ENCODE measurements around the gene EPSTI1. TPM values are rescaled to one million over a fixed set of nuclear protein-coding genes. Genes with fewer than 3 reads are reported as not detected.
A peak's percentile ranks its signal among the peaks of the same experiment; 100 is the strongest.
"Not testable (repeated sequence)": the region's sequence is repeated elsewhere in the genome, so short reads cannot be mapped to it uniquely, and the experiment has no call there.

The EPSTI1 gene
- total RNA-seq, result 10 to 100 TPM; 11.4 to 12.8 TPM
- polyA plus RNA-seq, result 10 to 100 TPM; 10.1 to 10.8 (median 10.8) TPM
- 14.1 to 21.2 (median 18.1) reads per million in 6 experiments for total RNA-seq

- ATAC-seq (peak; percentile 83 to 84), DNase-seq (peak; percentile 38 to 84 (median 68))
- Mint-ChIP-seq H3K36me3 (peaks cover 0 to 13% (median 0%) of the 10 kb centered on the region in 3 donors), H3K4me1 (peaks cover 17 to 59% (median 38%) of the 10 kb centered on the region in 4 donors), H3K9me3 (no peaks in the 10 kb centered on the region), H3K27ac (peak within 1 kb of the TSS; percentile 99 to 100 (median 99)), H3K27me3 (no peaks in the 10 kb centered on the region), H3K4me3 (peak within 1 kb of the TSS; percentile 88 to 97 (median 96))
- POLR2A ChIA-PET, result interaction anchor here (0.6 to 3.8 kb wide), 10 partner anchors 11 to 161 kb away, joined by 3 to 26 read pairs (median 3); partner anchors contain the start of gene DNAJC15
These were observed at the start of gene EPSTI1 for GRCh38 chr13:42991898-42992763. EPSTI1 (minus strand) TSS chr13:42992241; CDS start chr13:42992165, 76 bp downstream.

GRCh38 chr13:43041369-43041921 is 49.4 kb upstream of the EPSTI1 start:
- Mint-ChIP-seq H3K4me3 (no peak overlapping the region), H3K4me1 (peaks cover 22 to 68% (median 55%) of the 10 kb centered on the region in 4 donors), H3K9me3 (no peaks in the 10 kb centered on the region), H3K27me3 (no peaks in the 10 kb centered on the region), H3K36me3 (peaks cover 0 to 24% (median 16%) of the 10 kb centered on the region in 3 donors), H3K27ac (peak overlapping the region in 4 of 10 donors; percentile 2 to 40 (median 6))
- no peak for ATAC-seq
- POLR2A ChIA-PET, result no interaction called here
- no peak for DNase-seq

GRCh38 chr13:43040581-43041368 is 48.7 kb upstream of the EPSTI1 start:
- peaks cover 21 to 67% (median 50%) of the 10 kb centered on the region in 4 donors for H3K4me1 Mint-ChIP-seq
- H3K36me3 Mint-ChIP-seq, result peaks cover 0 to 21% (median 13%) of the 10 kb centered on the region in 3 donors
- ATAC-seq, H3K9me3 Mint-ChIP-seq, POLR2A ChIA-PET, H3K27me3 Mint-ChIP-seq, DNase-seq: not testable (repeated sequence)
- H3K4me3 Mint-ChIP-seq, result peak overlapping the region in 1 of 10 donors; percentile 11
- peak overlapping the region in 4 of 10 donors; percentile 35 to 65 (median 48) for H3K27ac Mint-ChIP-seq

GRCh38 chr13:43039966-43040365 is 47.9 kb upstream of the EPSTI1 start:
- ATAC-seq (no peak), DNase-seq (no peak)
- H3K27me3 Mint-ChIP-seq, result no peaks in the 10 kb centered on the region
- POLR2A ChIA-PET, result no interaction called here
- peaks cover 17 to 62% (median 44%) of the 10 kb centered on the region in 4 donors for H3K4me1 Mint-ChIP-seq
- H3K9me3 Mint-ChIP-seq, result no peaks in the 10 kb centered on the region
- H3K36me3 Mint-ChIP-seq, result peaks cover 0 to 21% (median 17%) of the 10 kb centered on the region in 3 donors
- H3K27ac Mint-ChIP-seq, result peak overlapping the region in 1 of 10 donors; percentile 31
- H3K4me3 Mint-ChIP-seq, result no peak overlapping the region

- Mint-ChIP-seq H3K36me3 (peaks cover 4 to 35% (median 33%) of the 10 kb centered on the region in 3 donors), H3K4me1 (peaks cover 8 to 51% (median 24%) of the 10 kb centered on the region in 4 donors), H3K27me3 (no peaks in the 10 kb centered on the region), H3K9me3 (peaks cover 0 to 4% (median 0%) of the 10 kb centered on the region in 9 donors), H3K4me3 (no peak overlapping the region), H3K27ac (no peak overlapping the region)
- DNase-seq (no peak), ATAC-seq (no peak)
- POLR2A ChIA-PET, result interaction anchor here (0.6 kb wide), 1 partner anchor 8 kb away, joined by 3 read pairs; no protein-coding TSS in a partner anchor
These were observed 44.6 kb upstream of the EPSTI1 start for GRCh38 chr13:43036351-43037250.

GRCh38 chr13:43033038-43033437 is 41.0 kb upstream of the EPSTI1 start:
- POLR2A ChIA-PET, result interaction anchor here (1.0 kb wide), 1 partner anchor 9 kb away, joined by 3 read pairs; no protein-coding TSS in a partner anchor
- Mint-ChIP-seq H3K9me3 (peaks cover 0 to 4% (median 0%) of the 10 kb centered on the region in 9 donors), H3K4me1 (peaks cover 16 to 45% (median 25%) of the 10 kb centered on the region in 4 donors), H3K27me3 (no peaks in the 10 kb centered on the region), H3K36me3 (peaks cover 4 to 37% (median 31%) of the 10 kb centered on the region in 3 donors), H3K27ac (no peak overlapping the region), H3K4me3 (no peak overlapping the region)
- ATAC-seq (no peak), DNase-seq (no peak)

GRCh38 chr13:43031881-43032280 is 39.8 kb upstream of the EPSTI1 start:
- peaks cover 4 to 40% (median 33%) of the 10 kb centered on the region in 3 donors for H3K36me3 Mint-ChIP-seq
- no peaks in the 10 kb centered on the region for H3K27me3 Mint-ChIP-seq
- ATAC-seq (no peak), DNase-seq (no peak)
- H3K4me3 Mint-ChIP-seq, result no peak overlapping the region
- H3K27ac Mint-ChIP-seq, result peak overlapping the region in 1 of 10 donors; percentile 3
- POLR2A ChIA-PET, result interaction anchor here (1.0 kb wide), 1 partner anchor 26 kb away, joined by 3 read pairs; no protein-coding TSS in a partner anchor
- peaks cover 16 to 47% (median 25%) of the 10 kb centered on the region in 4 donors for H3K4me1 Mint-ChIP-seq
- H3K9me3 Mint-ChIP-seq, result peaks cover 0 to 4% (median 0%) of the 10 kb centered on the region in 9 donors

- ATAC-seq, result no peak
These were observed 38.5 kb upstream of the EPSTI1 start for GRCh38 chr13:43030548-43030947.

GRCh38 chr13:43026262-43026661 is 34.2 kb upstream of the EPSTI1 start:
- ATAC-seq (no peak), DNase-seq (no peak)
- Mint-ChIP-seq H3K36me3 (peaks cover 0 to 18% (median 11%) of the 10 kb centered on the region in 3 donors), H3K9me3 (no peaks in the 10 kb centered on the region), H3K27me3 (no peaks in the 10 kb centered on the region), H3K4me3 (peak overlapping the region in 2 of 10 donors; percentile 2 to 10), H3K4me1 (peaks cover 24 to 49% (median 35%) of the 10 kb centered on the region in 4 donors), H3K27ac (peak overlapping the region in 2 of 10 donors; percentile 11 to 40)
- POLR2A ChIA-PET, result no interaction called here

More at GRCh38 chr13:43030548-43030947, 38.5 kb upstream of the EPSTI1 start:
- peak overlapping the region in 1 of 10 donors; percentile 46 for H3K27ac Mint-ChIP-seq
- H3K4me1 Mint-ChIP-seq, result peaks cover 14 to 46% (median 27%) of the 10 kb centered on the region in 4 donors
- H3K9me3 Mint-ChIP-seq, result peaks cover 0 to 4% (median 0%) of the 10 kb centered on the region in 9 donors
- H3K4me3 Mint-ChIP-seq, result no peak overlapping the region
- H3K36me3 Mint-ChIP-seq, result peaks cover 4 to 40% (median 33%) of the 10 kb centered on the region in 3 donors
- POLR2A ChIA-PET, result no interaction called here
- no peak for DNase-seq
- H3K27me3 Mint-ChIP-seq, result no peaks in the 10 kb centered on the region

GRCh38 chr13:43023289-43023963 is 31.4 kb upstream of the EPSTI1 start, which contains the start of gene DNAJC15:
DNAJC15 (plus strand) TSS chr13:43023586; CDS start chr13:43023627, 41 bp downstream.
- POLR2A ChIA-PET, result interaction anchor here (0.8 to 3.1 kb wide), 7 partner anchors 9 to 75 kb away, joined by 3 to 24 read pairs (median 4); partner anchors contain the start of gene EPSTI1
- peak within 1 kb of the TSS; percentile 90 to 99 (median 96) for H3K4me3 Mint-ChIP-seq
- peak within 1 kb of the TSS; percentile 92 to 99 (median 98) for H3K27ac Mint-ChIP-seq
- peaks cover 0 to 11% (median 6%) of the 10 kb centered on the region in 3 donors for H3K36me3 Mint-ChIP-seq
- ATAC-seq, result peak; percentile 92 to 94
- H3K27me3 Mint-ChIP-seq, result no peaks in the 10 kb centered on the region
- peaks cover 14 to 38% (median 23%) of the 10 kb centered on the region in 4 donors for H3K4me1 Mint-ChIP-seq
- no peaks in the 10 kb centered on the region for H3K9me3 Mint-ChIP-seq
- peak; percentile 54 to 89 (median 72) for DNase-seq

Measured in naive thymus-derived CD8-positive, alpha-beta T cell (primary cell).